Endothelial cell (in vitro differentiated cells): ENCODE results near the gene TRIM46. TPM values are rescaled to one million over a fixed set of nuclear protein-coding genes. Genes with fewer than 3 reads are reported as not detected.

ENCODE experiments used
- DNase-seq: peaks from one replicate; pipeline ENCODE4 v3.0.0; 2021; ENCODE audit warnings: low spot score
- H3K27ac Mint-ChIP-seq: one replicate; pipeline ENCODE4 v1.8.0; 2021; ENCODE audit warnings: mixed read lengths, inconsistent platforms; ENCODE audit not compliant: unreplicated experiment
- H3K27me3 Mint-ChIP-seq: one replicate; pipeline ENCODE4 v1.8.0; 2021; ENCODE audit warnings: mild to moderate bottlenecking, moderate library complexity, mixed read lengths, inconsistent platforms; ENCODE audit not compliant: unreplicated experiment
- H3K36me3 Mint-ChIP-seq: one replicate; pipeline ENCODE4 v1.8.0; 2021; ENCODE audit warnings: mild to moderate bottlenecking, low read depth, mixed read lengths, inconsistent platforms; ENCODE audit not compliant: unreplicated experiment
- H3K4me1 Mint-ChIP-seq: one replicate; pipeline ENCODE4 v1.8.0; 2021; ENCODE audit warnings: mild to moderate bottlenecking, mixed read lengths, inconsistent platforms; ENCODE audit not compliant: unreplicated experiment
- H3K4me3 Mint-ChIP-seq: one replicate; pipeline ENCODE4 v1.8.0; 2021; ENCODE audit warnings: mild to moderate bottlenecking, mixed read lengths, inconsistent platforms; ENCODE audit not compliant: unreplicated experiment
- H3K9me3 Mint-ChIP-seq: one replicate; pipeline ENCODE4 v1.8.0; 2021; ENCODE audit warnings: mixed read lengths, inconsistent platforms; ENCODE audit not compliant: unreplicated experiment
- CTCF ChIP-seq: fragments of 200-600 bp; sonication (generic); IDR thresholded peaks from one replicate; pipeline ENCODE4 v1.5.0; 2021; ENCODE audit warnings: antibody characterized with exemption; ENCODE audit not compliant: unreplicated experiment
- total RNA-seq: library from RNA; stranded (reverse); fragmentation: NEBNext Ultra II Directional; extraction: Animal tissue kit (Norgen Biotek cat#: 25700); gene quantifications from one replicate; pipeline ENCODE4 v1.2.1, GENCODE V29; 2021; ENCODE audit not compliant: unreplicated experiment

TRIM46 gene
- total RNA-seq, 1 donor from 2014 or later, result 8.5 TPM

- H3K4me1 Mint-ChIP-seq, result peaks cover 10% of the 10 kb centered on the region
- peaks cover 21% of the 10 kb centered on the region for H3K36me3 Mint-ChIP-seq
- H3K27ac Mint-ChIP-seq, result no peak overlapping the region
- no peak for TF ChIP-seq CTCF
- peak overlapping the region; percentile 63 for H3K4me3 Mint-ChIP-seq
- peaks cover 4% of the 10 kb centered on the region for H3K27me3 Mint-ChIP-seq
- no peaks in the 10 kb centered on the region for H3K9me3 Mint-ChIP-seq
- DNase-seq, result no peak
Measured at GRCh38 chr1:155179112-155180031, 5.7 kb downstream of the TRIM46 start.

GRCh38 chr1:155181371-155182051 lies 7.9 kb downstream of the TRIM46 start:
- no peak for TF ChIP-seq CTCF
- H3K36me3 Mint-ChIP-seq, result peaks cover 18% of the 10 kb centered on the region
- H3K4me3 Mint-ChIP-seq, result no peak overlapping the region
- no peak for DNase-seq
- H3K9me3 Mint-ChIP-seq, result no peaks in the 10 kb centered on the region
- no peak overlapping the region for H3K27ac Mint-ChIP-seq
- H3K4me1 Mint-ChIP-seq, result peaks cover 3% of the 10 kb centered on the region
- H3K27me3 Mint-ChIP-seq, result peaks cover 4% of the 10 kb centered on the region

GRCh38 chr1:155182052-155182550 lies 8.5 kb downstream of the TRIM46 start:
- no peak overlapping the region for H3K4me3 Mint-ChIP-seq
- peaks cover 15% of the 10 kb centered on the region for H3K36me3 Mint-ChIP-seq
- no peaks in the 10 kb centered on the region for H3K9me3 Mint-ChIP-seq
- TF ChIP-seq CTCF, result no peak
- no peak for DNase-seq
- H3K27me3 Mint-ChIP-seq, result peaks cover 3% of the 10 kb centered on the region
- H3K4me1 Mint-ChIP-seq, result no peaks in the 10 kb centered on the region
- H3K27ac Mint-ChIP-seq, result no peak overlapping the region

GRCh38 chr1:155183775-155184221 lies 10.1 kb downstream of the TRIM46 start:
- peaks cover 11% of the 10 kb centered on the region for H3K27me3 Mint-ChIP-seq
- H3K36me3 Mint-ChIP-seq, result peaks cover 19% of the 10 kb centered on the region
- no peaks in the 10 kb centered on the region for H3K4me1 Mint-ChIP-seq
- H3K27ac Mint-ChIP-seq, result no peak overlapping the region
- H3K4me3 Mint-ChIP-seq, result peak overlapping the region; percentile 19
- DNase-seq, result no peak
- TF ChIP-seq CTCF, result no peak
- no peaks in the 10 kb centered on the region for H3K9me3 Mint-ChIP-seq
